Ishikawa (cell line): ENCODE results near the gene SIVA1.

ENCODE experiments used
- CEBPB ChIP-seq: IDR thresholded peaks from 2 replicates; pipeline ENCODE4 v1.6.1; 2012
- CREB1 ChIP-seq: IDR thresholded peaks from 2 replicates; pipeline ENCODE4 v1.6.1; 2012; ENCODE audit warnings: low read depth
- EGR1 ChIP-seq: IDR thresholded peaks from 2 replicates; pipeline ENCODE4 v1.6.1; 2012
- EP300 ChIP-seq: IDR thresholded peaks from 2 replicates; pipeline ENCODE4 v1.6.1; 2012; ENCODE audit warnings: borderline replicate concordance
- FOXM1 ChIP-seq: IDR thresholded peaks from 2 replicates; pipeline ENCODE4 v1.6.1; 2012; ENCODE audit warnings: low read depth, borderline replicate concordance
- NFIC ChIP-seq: IDR thresholded peaks from 2 replicates; pipeline ENCODE4 v1.6.1; 2012
- RAD21 ChIP-seq: IDR thresholded peaks from 2 replicates; pipeline ENCODE4 v1.6.1; 2012; ENCODE audit warnings: low read depth
- TAF1 ChIP-seq: IDR thresholded peaks from 2 replicates; pipeline ENCODE4 v1.6.1; 2012; ENCODE audit warnings: low read depth, mild to moderate bottlenecking
- TCF12 ChIP-seq: IDR thresholded peaks from 2 replicates; pipeline ENCODE4 v1.6.1; 2012; ENCODE audit warnings: low read depth
- TEAD4 ChIP-seq: IDR thresholded peaks from 2 replicates; pipeline ENCODE4 v1.6.1; 2012
- YY1 ChIP-seq: IDR thresholded peaks from 2 replicates; pipeline ENCODE4 v1.6.1; 2012; ENCODE audit warnings: low read depth
- ZBTB7A ChIP-seq: IDR thresholded peaks from 2 replicates; pipeline ENCODE4 v1.6.1; 2012; ENCODE audit warnings: low read depth
- TF ChIP-seq, protein P1 (sequence below): IDR thresholded peaks from 2 replicates; pipeline ENCODE4 v1.6.1; 2012
- TF ChIP-seq, protein P2 (sequence below): IDR thresholded peaks from 2 replicates; pipeline ENCODE4 v1.6.1; 2012; ENCODE audit warnings: low read depth, mild to moderate bottlenecking
- TF ChIP-seq, protein P3 (sequence below): IDR thresholded peaks from 2 replicates; pipeline ENCODE4 v1.6.1; 2012

Gene SIVA1

DNA sequence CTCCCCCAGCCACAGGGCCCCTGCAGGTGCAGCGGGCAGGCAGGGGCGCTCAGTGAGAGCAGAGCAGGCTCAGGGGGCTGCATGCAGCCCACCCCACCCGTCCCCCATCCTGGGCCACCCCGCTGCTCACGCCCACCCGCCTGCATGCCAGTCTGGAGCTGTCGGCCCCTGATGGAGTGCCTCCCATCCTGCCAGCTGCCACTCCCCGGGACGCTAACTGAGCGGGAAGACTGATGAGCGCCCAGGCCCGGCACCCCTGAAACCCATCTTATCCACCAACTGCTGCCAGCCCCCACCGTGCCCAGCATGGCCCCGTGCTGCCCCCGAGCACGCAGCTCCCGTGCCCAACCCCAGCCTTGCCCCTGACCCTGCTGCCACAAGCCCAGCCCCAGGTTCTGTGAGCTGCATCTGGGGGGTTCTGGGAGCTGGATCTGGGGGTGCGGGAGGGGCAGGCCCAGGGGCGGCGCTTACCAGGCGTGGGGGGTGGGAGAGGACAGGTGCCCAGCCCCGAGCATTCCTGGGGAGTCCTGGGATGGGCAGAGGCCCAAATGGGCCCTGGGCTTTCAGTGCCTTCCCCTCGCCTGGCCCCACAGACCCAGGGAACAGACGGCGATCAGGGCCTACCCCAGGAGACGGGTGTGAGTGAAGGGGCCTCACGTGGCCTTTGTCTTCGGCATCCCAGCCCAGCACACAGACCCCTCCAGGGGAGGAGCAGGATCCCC, 29.3 kb downstream of the SIVA1 start:
- TF ChIP-seq, protein P1, sequence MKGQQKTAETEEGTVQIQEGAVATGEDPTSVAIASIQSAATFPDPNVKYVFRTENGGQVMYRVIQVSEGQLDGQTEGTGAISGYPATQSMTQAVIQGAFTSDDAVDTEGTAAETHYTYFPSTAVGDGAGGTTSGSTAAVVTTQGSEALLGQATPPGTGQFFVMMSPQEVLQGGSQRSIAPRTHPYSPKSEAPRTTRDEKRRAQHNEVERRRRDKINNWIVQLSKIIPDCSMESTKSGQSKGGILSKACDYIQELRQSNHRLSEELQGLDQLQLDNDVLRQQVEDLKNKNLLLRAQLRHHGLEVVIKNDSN: no peak
- TF ChIP-seq TEAD4: no peak
- TF ChIP-seq TCF12: no peak
- no peak for TF ChIP-seq EP300
- no peak for TF ChIP-seq ZBTB7A
- no peak for TF ChIP-seq RAD21
- TF ChIP-seq, protein P2, sequence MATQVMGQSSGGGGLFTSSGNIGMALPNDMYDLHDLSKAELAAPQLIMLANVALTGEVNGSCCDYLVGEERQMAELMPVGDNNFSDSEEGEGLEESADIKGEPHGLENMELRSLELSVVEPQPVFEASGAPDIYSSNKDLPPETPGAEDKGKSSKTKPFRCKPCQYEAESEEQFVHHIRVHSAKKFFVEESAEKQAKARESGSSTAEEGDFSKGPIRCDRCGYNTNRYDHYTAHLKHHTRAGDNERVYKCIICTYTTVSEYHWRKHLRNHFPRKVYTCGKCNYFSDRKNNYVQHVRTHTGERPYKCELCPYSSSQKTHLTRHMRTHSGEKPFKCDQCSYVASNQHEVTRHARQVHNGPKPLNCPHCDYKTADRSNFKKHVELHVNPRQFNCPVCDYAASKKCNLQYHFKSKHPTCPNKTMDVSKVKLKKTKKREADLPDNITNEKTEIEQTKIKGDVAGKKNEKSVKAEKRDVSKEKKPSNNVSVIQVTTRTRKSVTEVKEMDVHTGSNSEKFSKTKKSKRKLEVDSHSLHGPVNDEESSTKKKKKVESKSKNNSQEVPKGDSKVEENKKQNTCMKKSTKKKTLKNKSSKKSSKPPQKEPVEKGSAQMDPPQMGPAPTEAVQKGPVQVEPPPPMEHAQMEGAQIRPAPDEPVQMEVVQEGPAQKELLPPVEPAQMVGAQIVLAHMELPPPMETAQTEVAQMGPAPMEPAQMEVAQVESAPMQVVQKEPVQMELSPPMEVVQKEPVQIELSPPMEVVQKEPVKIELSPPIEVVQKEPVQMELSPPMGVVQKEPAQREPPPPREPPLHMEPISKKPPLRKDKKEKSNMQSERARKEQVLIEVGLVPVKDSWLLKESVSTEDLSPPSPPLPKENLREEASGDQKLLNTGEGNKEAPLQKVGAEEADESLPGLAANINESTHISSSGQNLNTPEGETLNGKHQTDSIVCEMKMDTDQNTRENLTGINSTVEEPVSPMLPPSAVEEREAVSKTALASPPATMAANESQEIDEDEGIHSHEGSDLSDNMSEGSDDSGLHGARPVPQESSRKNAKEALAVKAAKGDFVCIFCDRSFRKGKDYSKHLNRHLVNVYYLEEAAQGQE: no peak
- TF ChIP-seq NFIC: no peak
- TF ChIP-seq EGR1: no peak
- no peak for TF ChIP-seq TAF1
- no peak for TF ChIP-seq CEBPB

DNA sequence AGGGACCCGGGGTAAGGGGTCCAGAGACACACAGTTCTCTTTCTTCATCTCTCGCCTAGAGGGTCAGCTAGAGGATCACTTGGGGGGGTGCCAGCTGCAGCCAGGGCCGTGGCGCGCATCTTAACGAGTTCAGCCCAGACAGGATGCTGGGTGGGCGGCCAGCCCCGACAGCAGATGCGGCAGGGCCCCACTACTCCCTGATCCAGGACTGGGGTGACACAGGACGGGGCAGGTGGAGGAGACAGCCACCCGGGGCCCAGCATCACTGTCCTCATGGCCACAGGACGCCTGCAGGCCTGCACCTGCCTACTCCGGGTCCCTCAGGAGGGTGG, 29.8 kb downstream of the SIVA1 start:
- TF ChIP-seq TCF12: no peak
- no peak for TF ChIP-seq EP300
- TF ChIP-seq, protein P2: no peak
- TF ChIP-seq, protein P3, sequence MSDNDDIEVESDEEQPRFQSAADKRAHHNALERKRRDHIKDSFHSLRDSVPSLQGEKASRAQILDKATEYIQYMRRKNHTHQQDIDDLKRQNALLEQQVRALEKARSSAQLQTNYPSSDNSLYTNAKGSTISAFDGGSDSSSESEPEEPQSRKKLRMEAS: no peak
- TF ChIP-seq FOXM1: no peak
- no peak for TF ChIP-seq TAF1
- no peak for TF ChIP-seq YY1
- TF ChIP-seq RAD21: no peak
- no peak for TF ChIP-seq NFIC
- no peak for TF ChIP-seq CEBPB
- no peak for TF ChIP-seq ZBTB7A
- no peak for TF ChIP-seq TEAD4
- TF ChIP-seq, protein P1: no peak
- TF ChIP-seq CREB1: no peak
- TF ChIP-seq EGR1: no peak

DNA sequence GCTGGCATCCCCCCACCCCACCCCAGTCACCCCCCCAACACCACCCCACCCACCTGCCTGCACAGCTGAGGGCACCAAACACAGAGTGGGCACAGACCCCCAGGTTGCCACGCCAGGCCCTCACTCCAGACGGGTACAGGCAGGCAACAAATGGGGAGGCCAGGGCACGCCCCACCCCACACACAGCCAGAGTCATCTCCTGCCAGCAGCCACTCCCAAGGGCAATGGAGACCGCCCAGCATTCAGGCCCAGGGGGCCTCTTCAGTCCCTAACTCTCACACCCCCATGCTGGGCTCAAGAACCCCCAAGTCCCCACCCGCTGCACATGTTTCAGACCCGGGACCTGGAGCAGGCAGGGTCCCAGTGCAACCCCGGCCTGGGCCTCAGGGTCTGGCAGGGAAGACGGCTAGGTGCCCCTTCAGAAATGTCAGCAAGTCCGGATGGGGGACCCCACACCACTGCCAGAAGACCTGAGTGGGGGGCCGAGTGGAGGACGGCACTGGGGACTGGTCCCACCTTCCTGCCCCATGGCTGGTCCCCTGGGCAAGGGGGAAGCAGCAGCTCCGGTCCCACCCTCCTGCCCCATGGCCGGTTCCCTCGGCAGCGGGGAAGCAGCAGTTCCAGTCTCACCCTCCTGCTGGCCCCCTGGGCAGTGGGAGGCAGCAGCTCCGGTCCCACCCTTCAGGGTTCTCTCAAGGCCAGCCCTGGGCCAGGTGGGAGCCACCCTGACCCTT, 30.7 kb downstream of the SIVA1 start:
- TF ChIP-seq, protein P3: no peak
- TF ChIP-seq ZBTB7A: 0 out of 2 replicates have a peak, but pooled peaks have one; percentile 36
- TF ChIP-seq EP300: no peak

DNA sequence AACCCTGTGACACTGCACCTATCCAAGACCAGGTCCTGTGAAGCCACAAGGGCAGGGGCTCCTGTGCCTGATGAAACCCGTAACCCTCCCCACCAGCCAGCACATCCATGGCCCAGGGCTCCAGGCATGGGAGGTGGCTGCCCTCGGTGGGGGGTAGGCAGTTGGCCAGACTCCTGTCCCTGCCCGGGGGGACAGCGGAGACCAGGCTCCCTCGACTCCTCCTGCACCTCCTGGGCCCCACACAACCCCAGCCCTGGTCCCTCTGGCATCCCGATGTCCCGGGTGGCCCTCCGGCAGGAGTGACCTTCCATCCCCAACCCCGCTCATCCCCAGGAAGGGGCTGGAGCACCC, 31.2 kb downstream of the SIVA1 start:
- no peak for TF ChIP-seq TEAD4
- TF ChIP-seq, protein P2: no peak
- TF ChIP-seq TCF12: no peak
- no peak; the same call in 1 of the 2 replicates for TF ChIP-seq ZBTB7A
- no peak for TF ChIP-seq EGR1
- peak; percentile 36; the same call in 1 of the 2 replicates for TF ChIP-seq NFIC
- TF ChIP-seq, protein P1: no peak
- TF ChIP-seq CREB1: no peak
